ENCODE measurements around the gene CSTF1. TPM values are rescaled to one million over a fixed set of nuclear protein-coding genes. Genes with fewer than 3 reads are reported as not detected.

CSTF1 gene
- total RNA-seq, 1 donor from 2014 or later = 27.8 TPM

DNA sequence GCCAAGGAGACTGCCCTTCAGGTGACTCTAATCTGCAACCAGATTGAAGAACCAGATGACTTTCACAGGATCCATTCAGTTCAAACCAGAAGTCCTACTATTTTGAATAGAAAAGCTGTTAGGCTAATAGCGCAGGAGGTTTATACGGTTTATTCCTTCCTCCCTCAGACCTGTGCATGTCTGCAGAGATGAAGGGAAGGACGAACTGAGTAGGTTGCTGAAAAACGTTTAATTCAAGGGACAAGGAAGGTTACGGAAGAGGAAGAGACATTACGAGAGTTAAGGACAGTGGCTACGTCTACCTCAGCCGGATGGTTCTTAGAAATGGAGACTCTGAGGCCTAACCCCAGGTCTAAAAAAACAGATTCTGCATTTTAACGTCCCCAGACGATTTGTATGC, 1.4 kb upstream of the CSTF1 start:
- intact Hi-C loops (cut with DNase I) = no loop called here
- peaks cover 8% of the 10 kb centered on the region for H3K36me3 ChIP-seq
- no peak overlapping the region for H3K27ac ChIP-seq
- peaks cover 18% of the 10 kb centered on the region for H3K4me1 ChIP-seq
- H3K9me3 ChIP-seq = no peaks in the 10 kb centered on the region
- no peak for DNase-seq
- no peak for ATAC-seq
- no peaks in the 10 kb centered on the region for H3K27me3 ChIP-seq
- H3K4me3 ChIP-seq = peak overlapping the region; percentile 58
- TF ChIP-seq, protein P1, sequence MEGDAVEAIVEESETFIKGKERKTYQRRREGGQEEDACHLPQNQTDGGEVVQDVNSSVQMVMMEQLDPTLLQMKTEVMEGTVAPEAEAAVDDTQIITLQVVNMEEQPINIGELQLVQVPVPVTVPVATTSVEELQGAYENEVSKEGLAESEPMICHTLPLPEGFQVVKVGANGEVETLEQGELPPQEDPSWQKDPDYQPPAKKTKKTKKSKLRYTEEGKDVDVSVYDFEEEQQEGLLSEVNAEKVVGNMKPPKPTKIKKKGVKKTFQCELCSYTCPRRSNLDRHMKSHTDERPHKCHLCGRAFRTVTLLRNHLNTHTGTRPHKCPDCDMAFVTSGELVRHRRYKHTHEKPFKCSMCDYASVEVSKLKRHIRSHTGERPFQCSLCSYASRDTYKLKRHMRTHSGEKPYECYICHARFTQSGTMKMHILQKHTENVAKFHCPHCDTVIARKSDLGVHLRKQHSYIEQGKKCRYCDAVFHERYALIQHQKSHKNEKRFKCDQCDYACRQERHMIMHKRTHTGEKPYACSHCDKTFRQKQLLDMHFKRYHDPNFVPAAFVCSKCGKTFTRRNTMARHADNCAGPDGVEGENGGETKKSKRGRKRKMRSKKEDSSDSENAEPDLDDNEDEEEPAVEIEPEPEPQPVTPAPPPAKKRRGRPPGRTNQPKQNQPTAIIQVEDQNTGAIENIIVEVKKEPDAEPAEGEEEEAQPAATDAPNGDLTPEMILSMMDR (IDR thresholded peaks at IDR 0.05) = no peak

DNA sequence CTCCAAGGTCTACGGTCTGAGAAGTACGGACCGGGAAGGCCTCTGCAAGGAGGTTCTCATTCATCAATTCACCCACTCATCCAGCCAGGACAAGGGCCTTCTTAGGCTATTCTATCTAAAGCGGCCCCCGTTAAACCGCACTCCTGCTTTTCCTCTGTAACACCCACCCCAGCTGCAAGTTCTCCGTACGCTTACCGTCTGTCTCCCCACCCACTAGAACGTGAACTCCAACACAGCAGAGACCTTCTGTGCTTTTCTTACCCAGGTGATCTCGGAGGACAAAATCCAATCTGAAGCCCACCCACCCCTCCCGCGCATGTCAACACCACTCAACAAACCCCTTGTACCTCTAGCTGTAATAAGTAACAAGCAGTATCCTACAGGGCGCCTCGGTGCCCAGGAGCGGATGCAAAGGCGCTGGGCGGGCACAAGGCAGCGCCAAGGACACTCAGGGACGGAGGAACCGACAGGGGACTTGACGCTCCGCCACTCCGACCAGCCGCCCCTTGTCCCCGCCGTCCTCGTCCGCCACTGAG, 781 bp upstream of the CSTF1 start:
- Histone ChIP-seq H3K36me3 (peaks cover 15% of the 10 kb centered on the region), H3K27me3 (no peaks in the 10 kb centered on the region), H3K27ac (peak overlapping the region; percentile 81), H3K4me1 (peaks cover 18% of the 10 kb centered on the region), H3K4me3 (peak overlapping the region; percentile 58), H3K9me3 (no peaks in the 10 kb centered on the region)
- peak; percentile 36 for ATAC-seq
- intact Hi-C loops (cut with DNase I) = no loop called here
- TF ChIP-seq, protein P1 (IDR thresholded peaks at IDR 0.05) = no peak
- DNase-seq = no peak

DNA sequence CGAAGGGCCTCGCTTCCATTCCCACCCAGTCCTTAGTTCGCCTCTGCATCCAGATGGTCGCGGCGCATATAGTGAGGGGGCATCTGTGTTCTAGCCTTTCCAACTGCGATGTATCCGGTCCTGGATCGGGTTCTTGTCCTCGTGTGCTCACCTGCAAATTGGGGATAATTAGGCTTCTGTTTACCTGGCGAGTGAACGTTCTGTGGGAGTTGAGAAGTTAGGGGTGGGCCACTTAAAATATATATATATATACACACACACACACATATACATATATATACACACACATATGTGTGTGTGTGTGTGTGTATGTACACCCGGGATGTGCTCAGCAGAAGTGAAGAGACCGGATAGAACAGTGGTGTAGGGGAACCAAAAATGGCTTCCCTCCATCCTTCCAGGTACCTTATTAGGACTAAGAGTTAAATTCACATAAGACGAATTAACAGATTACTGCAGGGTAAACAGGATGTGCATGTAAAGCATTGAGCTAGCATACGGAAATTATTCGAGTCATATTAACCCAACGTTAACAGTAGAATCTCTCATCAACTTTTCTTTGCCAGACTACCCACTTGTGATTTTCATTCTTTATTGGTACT, 537 bp downstream of the CSTF1 start:
- Histone ChIP-seq H3K4me3 (peak overlapping the region; percentile 58), H3K27me3 (no peaks in the 10 kb centered on the region), H3K9me3 (no peaks in the 10 kb centered on the region), H3K36me3 (peaks cover 28% of the 10 kb centered on the region), H3K27ac (peak overlapping the region; percentile 81), H3K4me1 (peaks cover 18% of the 10 kb centered on the region)
- TF ChIP-seq, protein P1 (IDR thresholded peaks at IDR 0.05) = no peak
- ATAC-seq (no peak), DNase-seq (no peak)
- intact Hi-C loops (cut with DNase I) = no loop called here

DNA sequence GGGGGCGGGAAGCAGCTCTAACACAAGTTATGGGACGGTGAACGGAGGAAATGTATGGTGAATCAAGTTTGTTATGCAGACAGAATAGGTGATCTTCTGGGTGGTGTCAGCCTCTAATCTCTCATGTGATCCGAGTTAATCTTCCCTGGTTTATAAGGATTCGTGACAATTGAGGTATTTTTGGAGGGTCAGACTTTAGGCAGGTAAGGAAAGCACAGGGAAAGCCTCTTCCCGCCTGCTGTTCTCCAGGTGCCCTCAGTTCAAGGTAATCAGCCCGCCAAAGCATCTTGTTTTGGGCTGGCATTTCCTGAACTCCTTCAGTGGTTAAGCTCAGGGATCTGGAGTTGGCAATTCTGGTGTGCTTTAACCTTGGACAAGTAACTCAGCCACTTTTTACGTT, 1.2 kb downstream of the CSTF1 start:
- Histone ChIP-seq H3K4me1 (peaks cover 18% of the 10 kb centered on the region), H3K36me3 (peaks cover 35% of the 10 kb centered on the region), H3K27ac (no peak overlapping the region), H3K27me3 (no peaks in the 10 kb centered on the region), H3K4me3 (peak overlapping the region; percentile 58), H3K9me3 (no peaks in the 10 kb centered on the region)
- ATAC-seq = no peak
- no peak for DNase-seq
- intact Hi-C loops (cut with DNase I) = no loop called here
- TF ChIP-seq, protein P1 (IDR thresholded peaks at IDR 0.05) = no peak

DNA sequence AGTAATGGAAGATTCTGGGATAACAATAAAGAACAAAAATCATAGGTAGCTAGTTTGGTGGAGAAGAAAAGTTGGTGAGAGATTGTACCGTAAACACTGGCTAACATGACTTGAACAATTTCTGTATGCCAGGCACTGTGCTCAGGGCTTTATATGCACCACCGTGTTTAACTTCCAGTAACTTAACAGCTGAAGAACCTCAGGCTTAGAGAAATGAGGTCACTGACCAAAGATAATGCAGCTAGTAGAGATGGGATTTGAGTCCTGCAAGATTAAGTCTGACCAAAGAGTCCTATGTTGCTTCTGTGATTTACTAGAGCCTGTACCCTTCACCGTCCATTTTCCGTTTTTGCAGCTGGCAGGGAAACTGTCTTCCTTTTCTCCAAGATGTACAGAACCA, 2.7 kb downstream of the CSTF1 start:
- intact Hi-C loops (cut with DNase I) = no loop called here
- H3K36me3 ChIP-seq = peaks cover 48% of the 10 kb centered on the region
- DNase-seq (no peak), ATAC-seq (no peak)
- no peaks in the 10 kb centered on the region for H3K9me3 ChIP-seq
- no peak overlapping the region for H3K27ac ChIP-seq
- H3K4me1 ChIP-seq = peaks cover 19% of the 10 kb centered on the region
- H3K27me3 ChIP-seq = no peaks in the 10 kb centered on the region
- TF ChIP-seq, protein P1 (IDR thresholded peaks at IDR 0.05) = no peak
- no peak overlapping the region for H3K4me3 ChIP-seq

Data from upper lobe of right lung (tissue), 1 donor.